ENCODE results near the gene SDK1.
"Not testable (repeated sequence)": the region's sequence is repeated elsewhere in the genome, so short reads cannot be mapped to it uniquely, and the experiment has no call there.

Gene SDK1

GRCh38 chr7:3955751-3956696 lies 655.0 kb downstream of the SDK1 start:
- no peak for DNase-seq (ENCODE audit: low read depth)

GRCh38 chr7:3956949-3957348 lies 655.9 kb downstream of the SDK1 start:
- DNase-seq (ENCODE audit: low read depth) = no peak

DNA sequence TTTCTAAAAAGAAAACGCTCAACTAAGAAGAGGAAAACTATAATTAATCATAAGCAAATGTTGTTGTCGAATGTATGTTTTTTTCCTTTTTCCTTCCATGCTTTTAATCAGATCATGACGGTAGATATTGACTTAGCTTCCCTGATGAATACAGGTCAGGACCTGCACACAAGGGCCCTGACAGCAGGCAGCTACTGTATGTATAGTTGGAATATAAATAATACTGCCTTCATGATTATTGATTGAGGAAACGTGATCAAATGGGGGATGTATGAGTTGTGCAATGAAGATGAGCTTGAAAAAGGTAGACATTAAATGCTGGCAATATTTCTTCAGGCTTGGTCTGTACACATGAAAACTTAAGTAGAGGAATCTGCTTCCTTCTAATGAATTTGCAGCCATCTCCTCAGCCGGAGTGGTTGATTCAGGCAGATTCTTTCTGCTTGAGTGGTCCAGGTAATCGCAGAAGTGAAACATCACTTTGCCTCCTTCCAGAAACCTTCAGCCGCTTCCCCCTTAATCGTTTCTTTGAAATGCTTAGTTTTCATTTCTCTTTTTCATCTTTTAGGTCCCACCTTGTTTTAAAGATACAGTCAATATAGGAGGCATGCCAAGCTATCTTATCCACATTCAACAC lies 656.5 kb downstream of the SDK1 start:
- no peak for DNase-seq (ENCODE audit: low read depth)

- DNase-seq (ENCODE audit: low read depth) = no peak
Observed at GRCh38 chr7:3958109-3958483, 657.0 kb downstream of the SDK1 start.

DNA sequence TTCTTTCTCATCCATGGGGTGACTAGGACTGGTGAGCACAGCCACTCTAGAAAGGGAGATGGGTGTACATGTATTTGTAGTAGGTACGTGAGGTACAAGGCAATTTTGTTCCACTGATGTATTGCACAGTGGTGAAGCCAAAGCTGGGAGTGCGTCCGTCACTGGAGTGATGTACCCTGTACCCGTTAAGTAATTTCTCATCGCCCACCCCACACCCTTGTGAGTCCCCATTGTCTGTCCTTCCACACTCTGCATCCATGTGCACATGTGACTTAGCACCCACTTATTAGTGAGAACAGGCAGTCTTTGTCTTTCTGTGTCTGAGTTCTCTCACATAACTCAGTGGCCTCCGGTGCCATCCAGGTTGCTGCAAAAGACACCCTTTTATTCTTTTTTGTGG lies 658.3 kb downstream of the SDK1 start:
- DNase-seq (ENCODE audit: low read depth) = no peak

DNA sequence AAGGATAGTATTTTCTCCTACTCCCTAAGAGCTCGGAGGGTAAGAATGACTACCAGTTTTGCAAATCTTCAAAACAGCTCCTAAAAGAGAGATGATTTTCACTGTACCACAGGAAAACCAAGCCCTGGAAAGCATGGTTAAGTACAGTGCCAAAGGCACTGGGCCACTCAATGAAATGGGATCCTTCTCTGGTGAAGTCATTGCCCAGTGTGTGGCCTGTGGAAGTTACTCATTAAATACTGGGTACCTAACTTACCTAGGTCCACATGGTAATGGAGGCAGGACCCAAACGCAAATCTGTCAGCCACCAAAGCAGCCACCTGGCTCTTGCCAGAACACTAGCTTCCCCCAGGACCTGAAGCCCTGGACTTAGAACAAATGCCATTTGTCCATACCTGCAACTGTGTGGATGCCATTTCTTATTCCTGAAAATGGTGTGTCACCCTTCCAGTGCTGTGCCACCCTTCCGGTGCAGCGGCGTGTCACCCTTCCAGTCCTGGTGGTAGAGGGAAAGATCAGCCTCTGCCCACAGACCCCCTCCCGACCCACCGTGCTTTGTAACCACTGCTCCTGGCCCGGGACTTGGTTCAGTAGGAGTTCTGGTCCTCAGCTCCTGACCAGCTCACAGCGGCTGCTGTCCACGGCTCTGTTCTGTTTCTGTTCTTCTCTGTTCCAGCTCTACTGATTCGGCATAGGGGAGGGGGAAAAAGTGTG lies 659.2 kb downstream of the SDK1 start:
- DNase-seq (ENCODE audit: low read depth) = no peak

DNA sequence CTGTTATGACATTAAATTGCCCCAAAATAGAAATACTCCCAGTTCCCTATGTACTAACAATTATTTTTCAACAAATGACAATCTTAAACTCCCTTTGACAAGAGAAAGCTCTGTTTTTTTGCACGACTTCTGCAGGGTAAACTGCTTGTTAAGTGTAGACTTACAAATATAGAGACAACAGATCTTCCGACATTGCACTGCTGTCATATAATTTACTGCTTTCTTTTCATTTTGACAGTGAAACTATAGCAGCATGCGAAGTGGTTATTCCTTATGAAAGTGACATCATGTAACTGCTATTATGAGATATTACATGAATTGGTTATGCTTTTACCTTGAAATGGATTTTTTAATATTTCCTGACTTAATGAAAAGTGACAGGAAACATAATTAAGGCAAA lies 659.9 kb downstream of the SDK1 start:
- DNase-seq (ENCODE audit: low read depth) = no peak

DNA sequence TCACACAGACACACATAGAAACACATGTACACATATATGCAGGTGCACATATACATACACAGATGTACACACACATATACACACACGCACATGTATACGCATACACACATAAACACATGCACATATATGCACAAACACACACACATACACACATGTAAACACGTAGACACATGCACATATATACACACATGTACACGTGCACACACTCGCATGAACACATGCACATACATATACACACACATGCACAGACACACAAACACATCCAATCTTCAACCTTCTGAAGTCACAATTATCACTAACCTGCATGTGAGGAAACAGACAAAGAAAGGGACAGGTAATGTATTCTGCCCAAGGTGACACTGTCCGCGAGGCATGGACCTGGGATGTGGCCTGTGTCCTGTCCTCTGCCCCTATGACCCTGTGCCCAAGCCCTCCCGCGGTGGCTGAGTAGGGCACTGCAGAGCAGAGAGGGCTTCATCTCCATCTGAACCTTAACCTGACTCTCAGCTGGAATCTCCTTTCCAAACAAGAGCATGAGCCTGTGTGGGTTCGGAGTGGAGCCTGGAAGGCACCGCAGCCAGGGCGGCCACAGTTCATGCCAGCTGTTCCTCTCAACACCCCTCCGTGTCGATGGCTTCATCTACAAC lies 660.9 kb downstream of the SDK1 start:
- no peak for DNase-seq (ENCODE audit: low read depth)

- not testable (repeated sequence) for DNase-seq (ENCODE audit: low read depth)
Observed at GRCh38 chr7:3963768-3964167, 662.7 kb downstream of the SDK1 start.

DNA sequence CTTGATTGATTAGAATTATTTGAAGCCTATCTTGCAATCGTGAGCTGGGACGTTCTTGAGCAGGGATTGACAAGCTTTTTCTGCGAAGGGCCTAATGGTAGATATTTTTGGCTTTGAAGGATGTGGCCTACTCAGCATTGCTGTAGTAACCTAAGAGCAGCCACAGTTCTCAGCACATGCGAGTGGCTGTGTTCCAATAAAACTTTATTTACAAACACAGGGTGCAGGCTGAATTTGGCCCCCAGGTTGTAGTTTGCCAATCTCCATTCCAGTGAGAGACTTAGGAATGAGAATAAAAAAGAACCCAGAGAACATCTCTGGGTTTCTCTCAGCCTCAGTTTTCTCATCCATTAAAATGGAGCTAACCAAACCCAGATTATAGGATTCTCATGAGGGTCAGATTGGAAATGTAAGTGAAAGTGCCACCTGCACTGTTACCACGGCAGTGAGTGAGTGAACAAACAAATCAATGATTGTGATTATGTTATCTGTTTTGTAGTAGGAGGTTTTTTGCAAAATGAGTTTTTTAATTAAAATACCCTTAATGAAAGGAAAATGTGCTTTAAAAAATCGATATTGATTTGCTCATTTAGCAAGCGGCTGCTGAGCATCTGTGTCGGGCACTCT lies 664.0 kb downstream of the SDK1 start:
- no peak for DNase-seq (ENCODE audit: low read depth)

- DNase-seq (ENCODE audit: low read depth) = no peak
Observed at GRCh38 chr7:3965794-3966395, 664.8 kb downstream of the SDK1 start.

GRCh38 chr7:3968234-3968633 lies 667.2 kb downstream of the SDK1 start:
- no peak for DNase-seq (ENCODE audit: low read depth)

- DNase-seq (ENCODE audit: low read depth) = no peak
Observed at GRCh38 chr7:3969286-3969685, 668.2 kb downstream of the SDK1 start.

DNA sequence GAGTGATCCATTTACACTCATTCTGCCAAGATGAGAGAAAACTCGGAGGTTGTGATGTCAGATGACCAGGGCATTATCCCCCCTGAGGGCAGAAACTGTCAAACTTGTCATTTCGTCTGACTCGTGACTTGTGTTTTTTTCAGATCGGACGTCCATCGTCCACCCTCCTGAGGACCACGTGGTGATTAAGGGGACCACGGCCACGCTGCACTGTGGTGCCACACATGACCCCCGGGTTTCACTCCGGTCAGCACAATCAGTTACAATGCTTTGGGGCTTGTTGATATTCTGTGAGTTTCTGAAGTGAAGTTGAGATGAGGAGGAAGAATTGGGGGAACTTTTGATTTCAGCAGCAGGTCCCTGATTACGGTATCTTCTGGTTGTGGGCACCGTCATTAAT lies 670.3 kb downstream of the SDK1 start:
- DNase-seq (ENCODE audit: low read depth) = no peak

DNA sequence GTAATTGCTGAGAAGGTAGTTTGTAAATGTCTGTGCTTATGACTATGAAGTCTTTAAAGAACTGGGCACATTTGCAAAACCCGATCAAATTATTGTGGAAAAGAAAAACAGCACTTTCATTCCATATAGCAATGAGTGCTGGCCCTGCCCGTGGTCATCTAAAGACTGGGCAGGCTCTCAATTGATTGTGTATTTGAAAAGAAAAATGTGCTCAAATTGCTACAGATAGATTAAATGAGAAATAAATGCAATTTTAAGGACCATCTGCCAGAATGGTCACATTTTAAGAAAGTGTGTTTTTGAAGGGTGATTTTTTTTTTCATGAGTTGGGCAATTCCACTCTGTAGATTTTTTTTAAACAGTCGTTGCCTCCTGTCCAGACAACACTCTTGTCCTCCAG lies 672.2 kb downstream of the SDK1 start:
- DNase-seq (ENCODE audit: low read depth) = no peak

- DNase-seq (ENCODE audit: low read depth) = no peak
Observed at GRCh38 chr7:3974329-3974728, 673.3 kb downstream of the SDK1 start.

DNA sequence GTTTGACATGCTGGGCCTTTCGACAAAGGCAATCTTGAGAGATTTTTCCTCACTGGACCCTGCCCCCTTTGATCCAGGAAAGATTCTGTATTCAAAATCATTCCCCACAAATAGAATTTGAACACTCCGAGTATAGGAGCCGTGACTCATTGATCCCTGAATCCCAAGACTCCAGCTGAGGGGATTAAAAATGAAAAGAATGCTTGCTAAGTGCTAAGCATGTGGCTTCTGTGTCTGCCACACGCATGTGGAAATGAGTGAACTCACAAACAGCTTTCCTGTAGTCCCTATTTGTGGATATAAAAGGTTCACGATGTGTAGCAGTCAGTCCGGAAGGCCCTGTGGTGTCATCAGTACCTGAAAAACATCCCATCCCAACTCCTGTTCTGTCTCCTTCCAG lies 674.3 kb downstream of the SDK1 start:
- DNase-seq (ENCODE audit: low read depth) = no peak

DNA sequence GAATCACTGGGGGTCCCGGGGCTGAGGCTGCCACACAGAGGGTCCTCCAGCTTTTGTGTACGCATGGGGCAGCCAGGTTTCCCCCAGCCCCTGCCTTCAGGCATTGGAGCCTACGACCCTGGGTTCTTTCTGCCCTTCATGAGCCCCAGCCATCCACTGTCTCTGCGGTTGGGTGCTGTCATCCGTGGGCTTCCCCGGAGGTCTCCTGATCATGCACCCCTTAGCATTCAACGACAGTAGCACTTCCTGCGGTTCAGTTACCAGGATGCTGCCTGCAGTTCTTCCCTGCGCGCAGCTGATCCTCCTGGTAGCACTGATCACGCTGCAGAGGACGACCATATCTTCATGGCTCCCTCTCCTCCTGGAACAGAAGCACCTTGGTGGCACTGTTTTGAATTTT lies 676.3 kb downstream of the SDK1 start:
- DNase-seq (ENCODE audit: low read depth) = no peak

GRCh38 chr7:3978839-3979238 lies 677.8 kb downstream of the SDK1 start:
- DNase-seq (ENCODE audit: low read depth) = no peak

GRCh38 chr7:3979611-3980299 lies 678.7 kb downstream of the SDK1 start:
- no peak for DNase-seq (ENCODE audit: low read depth)

DNA sequence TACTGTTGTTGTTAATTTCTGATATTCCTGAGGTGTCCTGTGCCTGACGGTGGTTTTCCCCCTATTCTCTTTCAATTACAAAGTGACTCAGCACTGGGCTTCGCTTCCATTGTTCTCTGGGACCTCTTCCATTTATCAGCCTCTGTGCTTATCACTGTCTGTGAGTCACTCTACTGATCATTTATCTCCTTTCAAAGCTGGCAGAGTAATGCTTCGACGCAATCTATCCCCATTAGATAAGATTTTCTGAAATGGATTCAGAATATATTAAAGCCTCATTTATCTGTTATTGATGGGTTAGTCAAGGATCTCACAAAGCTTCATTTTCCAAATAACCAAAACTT lies 679.2 kb downstream of the SDK1 start:
- DNase-seq (ENCODE audit: low read depth) = no peak

All from stimulated activated CD8-positive, alpha-beta memory T cell treated with anti-CD3 and anti-CD28 coated beads, Interleukin-4, amount 100 ng/mL, for 24 hours (primary cell).